Right lobe of liver (tissue), 6 donors: ENCODE measurements around the gene CUL7. TPM values are rescaled to one million over a fixed set of nuclear protein-coding genes. Genes with fewer than 3 reads are reported as not detected.
A peak's percentile ranks its signal among the peaks of the same experiment; 100 is the strongest.

Experiments
- ATAC-seq, 4 donors: fragments of 200-7000 bp; cut with Tn5 transposase; one replicate each; pipeline ENCODE4 v1.9.1; 2020; ENCODE audit warnings: mild to moderate bottlenecking in 4 of 4, moderate library complexity in 4 of 4
- DNase-seq, 3 donors: peaks; one replicate each; pipeline ENCODE4 v3.0.0-alpha.2; 2020
- H3K27ac ChIP-seq, 3 donors: fragments of 200-600 bp; one replicate each; pipeline ENCODE4 v1.8.0; 2022
- H3K27me3 ChIP-seq, 2 donors: fragments of 200-600 bp; one replicate each; pipeline ENCODE4 v1.8.0; 2022
- H3K36me3 ChIP-seq, 4 donors: fragments of 200-600 bp; sonication (generic) in 1 of 4; one replicate each; pipeline versions ENCODE4 v1.5.1 to v1.8.0; 2017 to 2022; ENCODE audit warnings: control low read depth in 1 of 4
- H3K4me1 ChIP-seq, 4 donors: fragments of 200-600 bp; sonication (generic) in 1 of 4; one replicate each; pipeline versions ENCODE4 v1.5.1 to v1.8.0; 2017 to 2022; ENCODE audit warnings: control low read depth in 1 of 4
- H3K4me3 ChIP-seq, 3 donors: fragments of 200-600 bp; one replicate each; pipeline ENCODE4 v1.8.0; 2022
- H3K9me3 ChIP-seq, 4 donors: fragments of 200-600 bp; sonication (generic) in 1 of 4; one replicate each; pipeline versions ENCODE4 v1.5.1 to v1.8.0; 2017 to 2022; ENCODE audit warnings: control low read depth in 1 of 4
- POLR2A ChIP-seq: fragments of 450-650 bp; IDR thresholded peaks from one replicate; pipeline ENCODE4 v1.6.1; 2017; ENCODE audit warnings: antibody characterized with exemption, mild to moderate bottlenecking
- WGBS: methylation state at CpG from one replicate; pipeline ENCODE4 v1.1.6; 2018; ENCODE audit warnings: low coverage, low lambda C conversion rate; ENCODE audit not compliant: insufficient coverage; ENCODE audit errors: missing lambda C conversion rate; 5-methylcytosine and 5-hydroxymethylcytosine counted together
- intact Hi-C, 2 donors: fragments of 100-400 bp; cut with DNase I; formaldehyde crosslinking; loops; one replicate each; pipeline versions ENCODE4 v1.11.2 to v1.14.1; 2022
- total RNA-seq, 6 experiments: library from RNA; depleted of rRNA in 2 of 6; stranded (reverse); fragments of >200 nt in 2 of 6; fragmentation: NEBNext Ultra II Directional in 3 of 6; extraction: Animal tissue kit (Norgen Biotek cat#: 25700) in 3 of 6; gene quantifications; one replicate each; pipeline versions ENCODE4 v1.1.0 to v1.2.4, GENCODE V29; 2016 to 2023
- TF ChIP-seq, protein P1 (sequence below), 4 donors: fragments of 200-600 bp in 3 of 4; fragments of 450-650 bp in 1 of 4; IDR thresholded peaks; one replicate each; pipeline versions ENCODE4 v1.5.1 to v1.8.0; 2016 to 2022; ENCODE audit warnings: antibody characterized with exemption in 4 of 4, mild to moderate bottlenecking in 2 of 4
- donor health status: DM: no; HTN: yes; CAD: no.
- donor health status: DM: no; HTN: no; CAD: no.
- donor health status: DM: no; HTN: no; CAD: no.
- donor health status: DM: no; HTN: yes; CAD: no.
- donor health status: DM: no; HTN: yes; CAD: no.

CUL7 gene
- total RNA-seq, 6 experiments from 2014 or later = 6.5 to 12.7 (median 8.8) TPM

- TF ChIP-seq POLR2A = no peak
- TF ChIP-seq, protein P1, sequence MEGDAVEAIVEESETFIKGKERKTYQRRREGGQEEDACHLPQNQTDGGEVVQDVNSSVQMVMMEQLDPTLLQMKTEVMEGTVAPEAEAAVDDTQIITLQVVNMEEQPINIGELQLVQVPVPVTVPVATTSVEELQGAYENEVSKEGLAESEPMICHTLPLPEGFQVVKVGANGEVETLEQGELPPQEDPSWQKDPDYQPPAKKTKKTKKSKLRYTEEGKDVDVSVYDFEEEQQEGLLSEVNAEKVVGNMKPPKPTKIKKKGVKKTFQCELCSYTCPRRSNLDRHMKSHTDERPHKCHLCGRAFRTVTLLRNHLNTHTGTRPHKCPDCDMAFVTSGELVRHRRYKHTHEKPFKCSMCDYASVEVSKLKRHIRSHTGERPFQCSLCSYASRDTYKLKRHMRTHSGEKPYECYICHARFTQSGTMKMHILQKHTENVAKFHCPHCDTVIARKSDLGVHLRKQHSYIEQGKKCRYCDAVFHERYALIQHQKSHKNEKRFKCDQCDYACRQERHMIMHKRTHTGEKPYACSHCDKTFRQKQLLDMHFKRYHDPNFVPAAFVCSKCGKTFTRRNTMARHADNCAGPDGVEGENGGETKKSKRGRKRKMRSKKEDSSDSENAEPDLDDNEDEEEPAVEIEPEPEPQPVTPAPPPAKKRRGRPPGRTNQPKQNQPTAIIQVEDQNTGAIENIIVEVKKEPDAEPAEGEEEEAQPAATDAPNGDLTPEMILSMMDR (IDR thresholded peaks at IDR 0.05) = no peak
- no peak overlapping the region for H3K27ac ChIP-seq
- peak in 1 of 3 donors; percentile 45 for DNase-seq
- H3K4me3 ChIP-seq = no peak overlapping the region
- intact Hi-C loops = no loop called here
- peaks cover 0 to 26% (median 9%) of the 10 kb centered on the region in 4 donors for H3K4me1 ChIP-seq
- ATAC-seq = no peak
- peaks cover 0 to 40% (median 14%) of the 10 kb centered on the region in 4 donors for H3K36me3 ChIP-seq
- no peaks in the 10 kb centered on the region for H3K27me3 ChIP-seq
- no peaks in the 10 kb centered on the region for H3K9me3 ChIP-seq
- 80% methylated on average over 1 of the region's 12 CpGs for WGBS
Observed at GRCh38 chr6:43062818-43063217, 9.2 kb upstream of the CUL7 start.

GRCh38 chr6:43061861-43062260 lies 8.2 kb upstream of the CUL7 start:
- intact Hi-C loops = no loop called here
- Histone ChIP-seq H3K27me3 (no peaks in the 10 kb centered on the region), H3K9me3 (no peaks in the 10 kb centered on the region), H3K4me3 (peak overlapping the region in 2 of 3 donors; percentile 77 to 98), H3K4me1 (peaks cover 0 to 26% (median 9%) of the 10 kb centered on the region in 4 donors), H3K36me3 (peaks cover 0 to 37% (median 14%) of the 10 kb centered on the region in 4 donors), H3K27ac (no peak overlapping the region)
- ATAC-seq (no peak), DNase-seq (no peak)
- TF ChIP-seq POLR2A = no peak
- TF ChIP-seq, protein P1 (IDR thresholded peaks at IDR 0.05) = no peak
- 46% methylated on average over 1 of the region's 2 CpGs for WGBS

DNA sequence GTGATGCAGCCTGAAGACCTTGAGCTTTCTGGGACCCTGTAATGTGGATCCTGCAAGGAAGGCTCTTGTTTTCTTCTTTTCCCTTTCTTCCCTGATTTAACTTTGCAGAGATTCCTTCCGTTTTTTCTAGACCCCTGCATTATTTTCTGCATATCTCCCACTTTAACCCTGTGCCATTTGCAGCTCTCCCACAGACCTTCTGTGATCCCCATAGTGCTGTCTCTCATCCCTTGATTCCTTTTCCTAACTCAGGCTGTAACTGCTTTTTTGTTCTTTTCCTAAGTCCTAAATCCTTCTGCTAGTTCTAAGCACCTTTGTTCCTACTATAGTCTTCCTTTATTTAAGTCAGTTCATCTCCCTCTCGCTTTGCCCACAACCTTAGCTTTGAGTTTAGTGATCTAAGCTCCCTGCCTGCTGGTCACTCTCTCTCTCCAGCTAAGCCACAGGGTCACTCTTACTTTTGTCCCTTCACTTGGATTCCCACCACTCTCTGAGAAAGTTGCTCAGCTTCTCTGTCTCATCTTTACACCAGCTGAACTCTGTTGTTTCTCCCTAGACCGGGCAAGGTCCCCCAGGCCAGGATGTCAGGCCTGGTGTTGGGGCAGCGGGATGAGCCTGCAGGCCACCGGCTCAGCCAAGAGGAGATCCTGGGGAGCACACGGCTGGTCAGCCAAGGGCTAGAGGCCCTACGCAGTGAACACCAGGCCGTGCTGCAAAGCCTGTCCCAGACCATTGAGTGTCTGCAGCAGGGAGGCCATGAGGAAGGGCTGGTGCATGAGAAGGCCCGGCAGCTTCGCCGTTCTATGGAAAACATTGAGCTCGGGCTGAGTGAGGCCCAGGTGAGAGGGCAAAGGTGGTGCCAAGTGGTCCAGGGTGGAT lies 7.3 kb upstream of the CUL7 start:
- peak overlapping the region; percentile 60 to 89 (median 89) for H3K27ac ChIP-seq
- H3K4me3 ChIP-seq = peak overlapping the region; percentile 77 to 98 (median 88)
- H3K9me3 ChIP-seq = no peaks in the 10 kb centered on the region
- H3K4me1 ChIP-seq = peaks cover 0 to 26% (median 9%) of the 10 kb centered on the region in 4 donors
- DNase-seq (peak in 2 of 3 donors; percentile 24 to 54), ATAC-seq (no peak)
- 42% methylated on average over 7 of the region's 12 CpGs for WGBS
- no peak for TF ChIP-seq POLR2A
- TF ChIP-seq, protein P1 (IDR thresholded peaks at IDR 0.05) = no peak
- intact Hi-C loops = no loop called here
- no peaks in the 10 kb centered on the region for H3K27me3 ChIP-seq
- H3K36me3 ChIP-seq = peaks cover 0 to 33% (median 10%) of the 10 kb centered on the region in 4 donors

DNA sequence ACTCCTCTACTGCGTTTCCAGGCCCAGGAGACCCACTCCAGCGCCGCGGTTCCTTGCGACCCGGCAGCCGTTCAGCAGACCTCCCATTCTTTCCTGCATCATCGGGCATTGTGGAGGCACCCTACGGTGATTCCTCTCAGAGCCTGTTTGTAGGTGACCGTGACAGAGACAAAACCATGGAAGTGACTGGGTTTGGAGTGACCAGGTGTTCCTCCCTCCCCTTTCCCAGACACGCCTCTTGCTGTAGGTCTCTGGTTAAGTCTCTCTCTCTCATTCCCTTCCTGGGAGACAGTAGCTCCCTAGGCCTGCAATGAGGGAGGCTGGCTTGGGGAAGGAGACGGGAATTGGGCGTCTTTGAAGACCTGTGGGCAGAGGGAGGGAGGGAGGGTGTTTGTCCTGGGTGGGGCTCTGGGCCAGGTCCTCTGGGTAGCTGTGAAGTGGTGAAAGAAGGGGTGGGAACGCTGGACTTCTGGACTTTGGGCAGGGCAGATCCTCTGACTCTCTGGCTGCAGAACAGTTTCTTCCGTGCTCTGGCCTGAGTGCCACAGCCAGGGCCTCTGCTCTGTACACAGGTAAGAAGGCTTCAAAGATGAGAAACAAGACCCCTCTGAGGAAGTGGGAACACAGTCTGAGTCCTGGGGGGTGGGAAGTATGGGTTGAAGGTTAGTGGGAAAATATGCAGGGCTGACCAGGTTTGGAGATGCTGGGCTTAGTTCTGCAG lies 6.5 kb upstream of the CUL7 start:
- peak; percentile 70 to 78 (median 76) for ATAC-seq
- WGBS = 13% methylated on average over 6 of the region's 15 CpGs
- Histone ChIP-seq H3K9me3 (no peaks in the 10 kb centered on the region), H3K36me3 (peaks cover 0 to 33% (median 9%) of the 10 kb centered on the region in 4 donors), H3K27me3 (no peaks in the 10 kb centered on the region), H3K4me1 (peaks cover 0 to 26% (median 9%) of the 10 kb centered on the region in 4 donors), H3K27ac (peak overlapping the region; percentile 89 to 96 (median 89)), H3K4me3 (peak overlapping the region; percentile 77 to 98 (median 88))
- DNase-seq = peak; percentile 83 to 96 (median 92)
- peak; percentile 59 for TF ChIP-seq POLR2A
- TF ChIP-seq, protein P1 (IDR thresholded peaks at IDR 0.05) = no peak
- intact Hi-C loops = no loop called here
